Neuronal stem cell (in vitro differentiated cells): ENCODE results near the gene PNMA8A.
A peak's percentile ranks its signal among the peaks of the same experiment; 100 is the strongest.

Experiments used
- DNase-seq: peaks from one replicate; pipeline ENCODE4 v3.0.0-alpha.2; 2013; ENCODE audit warnings: low spot score
- H2AFZ ChIP-seq: one replicate; pipeline ENCODE4 v1.6.1; 2013; ENCODE audit warnings: mild to moderate bottlenecking, low read length, inconsistent platforms
- H2AK5ac ChIP-seq: 2 replicates; pipeline ENCODE4 v1.6.1; 2013; ENCODE audit warnings: low read depth, mild to moderate bottlenecking, inconsistent platforms, low read length, moderate library complexity, mixed read lengths
- H2BK120ac ChIP-seq: 2 replicates; pipeline ENCODE4 v1.6.1; 2013; ENCODE audit warnings: low read depth, mild to moderate bottlenecking, inconsistent platforms, low read length, moderate library complexity, mixed read lengths
- H2BK12ac ChIP-seq: one replicate; pipeline ENCODE4 v1.6.1; 2013; ENCODE audit warnings: low read length, inconsistent platforms
- H2BK15ac ChIP-seq: 2 replicates; pipeline ENCODE4 v1.6.1; 2013; ENCODE audit warnings: mild to moderate bottlenecking, low read length, inconsistent platforms, mixed read lengths
- H2BK5ac ChIP-seq: one replicate; pipeline ENCODE4 v1.6.1; 2013; ENCODE audit warnings: inconsistent platforms, mild to moderate bottlenecking, low read length, moderate library complexity
- H3K14ac ChIP-seq: one replicate; pipeline ENCODE4 v1.6.1; 2013; ENCODE audit warnings: low read length, inconsistent platforms
- H3K18ac ChIP-seq: 2 replicates; pipeline ENCODE4 v1.6.1; 2013; ENCODE audit warnings: low read length, inconsistent platforms
- H3K23ac ChIP-seq: 2 replicates; pipeline ENCODE4 v1.6.1; 2013; ENCODE audit warnings: low read depth, mild to moderate bottlenecking, mixed read lengths, low read length, inconsistent platforms; ENCODE audit not compliant: poor library complexity
- H3K27ac ChIP-seq: replicated peaks from 3 replicates; pipeline ENCODE4 v1.5.1; 2013; ENCODE audit warnings: low read length, inconsistent platforms
- H3K27me3 ChIP-seq, 3 experiments: 2 replicates each; pipeline ENCODE4 v1.6.1; 2013; ENCODE audit warnings: low read length in 3 of 3, mild to moderate bottlenecking in 2 of 3, inconsistent platforms in 1 of 3, low read depth in 1 of 3, mixed read lengths in 1 of 3, moderate library complexity in 1 of 3; ENCODE audit not compliant: control insufficient read depth in 3 of 3, insufficient read depth in 3 of 3
- H3K36me3 ChIP-seq, 2 donors: replicated peaks in 1 of 2; 2 replicates each; pipeline ENCODE4 v1.6.1; 2013; ENCODE audit warnings: low read length in 2 of 2; ENCODE audit not compliant: control insufficient read depth in 2 of 2, insufficient read depth in 2 of 2
- H3K4ac ChIP-seq: 2 replicates; pipeline ENCODE4 v1.6.1; 2013; ENCODE audit warnings: inconsistent platforms, mild to moderate bottlenecking, low read length, moderate library complexity
- H3K4me1 ChIP-seq, 2 donors: 1 replicate in 1 of 2; 2 replicates in 1 of 2; pipeline ENCODE4 v1.6.1; 2013; ENCODE audit warnings: low read length in 2 of 2, low read depth in 1 of 2; ENCODE audit not compliant: control insufficient read depth in 2 of 2, insufficient read depth in 1 of 2
- H3K4me2 ChIP-seq: one replicate; pipeline ENCODE4 v1.6.1; 2013; ENCODE audit warnings: mild to moderate bottlenecking, low read length, inconsistent platforms; ENCODE audit not compliant: insufficient read depth, poor library complexity, severe bottlenecking
- H3K4me3 ChIP-seq, 2 donors: 2 replicates each; pipeline ENCODE4 v1.5.1; 2013; ENCODE audit warnings: low read length in 2 of 2, mild to moderate bottlenecking in 2 of 2, inconsistent platforms in 1 of 2, moderate library complexity in 1 of 2
- H3K79me1 ChIP-seq: one replicate; pipeline ENCODE4 v1.6.1; 2013; ENCODE audit warnings: low read depth, mild to moderate bottlenecking, inconsistent platforms, low read length, moderate library complexity
- H3K9ac ChIP-seq: one replicate; pipeline ENCODE4 v1.6.1; 2013; ENCODE audit warnings: mild to moderate bottlenecking, low read depth, low read length, inconsistent platforms; ENCODE audit not compliant: poor library complexity
- H3K9me3 ChIP-seq, 2 donors: replicated peaks in 1 of 2; 2 replicates each; pipeline versions ENCODE3 to v1.6.1; 2013; ENCODE audit warnings: low read length in 2 of 2, mild to moderate bottlenecking in 2 of 2, inconsistent platforms in 1 of 2, low read depth in 1 of 2, mixed read lengths in 1 of 2, moderate library complexity in 1 of 2; ENCODE audit not compliant: control insufficient read depth in 2 of 2, insufficient read depth in 1 of 2
- H4K8ac ChIP-seq: one replicate; pipeline ENCODE4 v1.6.1; 2013; ENCODE audit warnings: low read depth, mild to moderate bottlenecking, inconsistent platforms, low read length, moderate library complexity
- H4K91ac ChIP-seq: one replicate; pipeline ENCODE4 v1.6.1; 2013; ENCODE audit warnings: low read length, low read depth, mild to moderate bottlenecking, inconsistent platforms; ENCODE audit not compliant: poor library complexity
- WGBS, 2 donors: extraction: QIAGEN DNeasy Blood & Tissue Kit; methylation state at CpG; one replicate each; pipeline ENCODE4 v1.1.7; 2013; ENCODE audit warnings: missing lambda C conversion rate in 2 of 2, mixed read lengths in 1 of 2; ENCODE audit not compliant: insufficient read length in 2 of 2, insufficient replicate concordance in 1 of 2; ENCODE audit errors: extremely low coverage in 2 of 2; 5-methylcytosine and 5-hydroxymethylcytosine counted together

The PNMA8A gene

GRCh38 chr19:46448601-46449000, 22.8 kb downstream of the PNMA8A start:
- Histone ChIP-seq H3K4ac (no peak overlapping the region), H2AK5ac (no peak overlapping the region), H2AFZ (no peak overlapping the region), H2BK5ac (no peak overlapping the region), H3K27ac (no peak overlapping the region), H2BK12ac (no peak overlapping the region), H3K27me3 (no peaks in the 10 kb centered on the region), H2BK15ac (no peak overlapping the region), H3K9me3 (peaks cover 0 to 8% of the 10 kb centered on the region in 2 donors), H3K36me3 (no peaks in the 10 kb centered on the region), H4K8ac (no peak overlapping the region), H3K9ac (no peak overlapping the region), H3K18ac (no peak overlapping the region), H3K4me2 (no peak overlapping the region), H4K91ac (no peak overlapping the region), H3K79me1 (no peaks in the 10 kb centered on the region), H3K4me1 (no peaks in the 10 kb centered on the region), H3K14ac (no peak overlapping the region), H3K23ac (no peak overlapping the region), H2BK120ac (no peak overlapping the region), H3K4me3 (no peak overlapping the region)
- no peak for DNase-seq
- 100% methylated on average over 1 of the region's 10 CpGs; no CpG with 5 or more reads in 1 of the 2 donors for WGBS, 2 donors

GRCh38 chr19:46447824-46448223, 23.5 kb downstream of the PNMA8A start:
- H4K8ac ChIP-seq = no peak overlapping the region
- H3K27me3 ChIP-seq = no peaks in the 10 kb centered on the region
- peak overlapping the region; percentile 45 for H3K18ac ChIP-seq
- no peak overlapping the region for H2BK15ac ChIP-seq
- H2BK5ac ChIP-seq = no peak overlapping the region
- no peaks in the 10 kb centered on the region for H3K79me1 ChIP-seq
- peak overlapping the region; percentile 50 for H2BK12ac ChIP-seq
- no peak overlapping the region for H3K9ac ChIP-seq
- H3K14ac ChIP-seq = no peak overlapping the region
- H2BK120ac ChIP-seq = no peak overlapping the region
- no peak overlapping the region for H2AK5ac ChIP-seq
- H3K4me2 ChIP-seq = no peak overlapping the region
- peaks cover 0 to 8% of the 10 kb centered on the region in 2 donors for H3K9me3 ChIP-seq
- no peak overlapping the region for H3K4ac ChIP-seq
- no peaks in the 10 kb centered on the region for H3K36me3 ChIP-seq
- no peak overlapping the region for H4K91ac ChIP-seq
- H2AFZ ChIP-seq = peak overlapping the region; percentile 68
- no peaks in the 10 kb centered on the region for H3K4me1 ChIP-seq
- DNase-seq = no peak
- H3K27ac ChIP-seq = no peak overlapping the region
- WGBS, 2 donors = no CpG with 5 or more reads among the region's 5 CpGs
- no peak overlapping the region for H3K23ac ChIP-seq
- H3K4me3 ChIP-seq = no peak overlapping the region

GRCh38 chr19:46447006-46447405, 24.4 kb downstream of the PNMA8A start:
- H3K27ac ChIP-seq = no peak overlapping the region
- H3K9ac ChIP-seq = no peak overlapping the region
- peaks cover 0 to 8% of the 10 kb centered on the region in 2 donors for H3K9me3 ChIP-seq
- H3K27me3 ChIP-seq = no peaks in the 10 kb centered on the region
- H3K4ac ChIP-seq = no peak overlapping the region
- WGBS, 2 donors = no CpG with 5 or more reads among the region's 3 CpGs
- no peak overlapping the region for H2BK120ac ChIP-seq
- no peak overlapping the region for H4K91ac ChIP-seq
- H3K4me2 ChIP-seq = no peak overlapping the region
- H3K14ac ChIP-seq = no peak overlapping the region
- no peaks in the 10 kb centered on the region for H3K79me1 ChIP-seq
- H2AFZ ChIP-seq = no peak overlapping the region
- H4K8ac ChIP-seq = no peak overlapping the region
- no peak overlapping the region for H2BK12ac ChIP-seq
- no peaks in the 10 kb centered on the region for H3K4me1 ChIP-seq
- no peak overlapping the region for H2AK5ac ChIP-seq
- DNase-seq = no peak
- H3K36me3 ChIP-seq = no peaks in the 10 kb centered on the region
- H2BK5ac ChIP-seq = no peak overlapping the region
- H3K23ac ChIP-seq = no peak overlapping the region
- H3K18ac ChIP-seq = no peak overlapping the region
- H3K4me3 ChIP-seq = no peak overlapping the region
- H2BK15ac ChIP-seq = no peak overlapping the region

GRCh38 chr19:46446021-46446420, 25.3 kb downstream of the PNMA8A start:
- H3K14ac ChIP-seq = no peak overlapping the region
- H3K36me3 ChIP-seq = no peaks in the 10 kb centered on the region
- no peak overlapping the region for H2BK120ac ChIP-seq
- no peak overlapping the region for H2AFZ ChIP-seq
- H3K4ac ChIP-seq = no peak overlapping the region
- no peak overlapping the region for H3K9ac ChIP-seq
- no peak overlapping the region for H3K18ac ChIP-seq
- H3K4me2 ChIP-seq = no peak overlapping the region
- no peak overlapping the region for H2BK15ac ChIP-seq
- WGBS, 2 donors = no CpG with 5 or more reads among the region's 15 CpGs
- H2AK5ac ChIP-seq = no peak overlapping the region
- no peak overlapping the region for H3K23ac ChIP-seq
- DNase-seq = no peak
- H3K4me3 ChIP-seq = no peak overlapping the region
- H3K27ac ChIP-seq = no peak overlapping the region
- no peak overlapping the region for H4K91ac ChIP-seq
- H3K9me3 ChIP-seq = peaks cover 0 to 8% of the 10 kb centered on the region in 2 donors
- no peaks in the 10 kb centered on the region for H3K27me3 ChIP-seq
- no peak overlapping the region for H2BK5ac ChIP-seq
- no peak overlapping the region for H2BK12ac ChIP-seq
- H3K4me1 ChIP-seq = no peaks in the 10 kb centered on the region
- no peaks in the 10 kb centered on the region for H3K79me1 ChIP-seq
- no peak overlapping the region for H4K8ac ChIP-seq
